NCI-H460 (cell line): Measurements from ENCODE around the gene GH2. TPM values are rescaled to one million over a fixed set of nuclear protein-coding genes. Genes with fewer than 3 reads are reported as not detected.
"Not testable (repeated sequence)": the region's sequence is repeated elsewhere in the genome, so short reads cannot be mapped to it uniquely, and the experiment has no call there.

Source experiments
- DNase-seq: peaks from one replicate; pipeline ENCODE4 v3.0.0-alpha.2; 2016; ENCODE audit warnings: low read depth; ENCODE audit errors: extremely low read depth
- total RNA-seq: library from RNA; depleted of rRNA; stranded (reverse); fragments of >200 nt; shearing (Covaris generic); gene quantifications from 2 replicates; pipeline ENCODE4 v1.2.3, GENCODE V29; 2014

The GH2 gene
- total RNA-seq, 1 experiment from 2014 or later: not detected

DNA sequence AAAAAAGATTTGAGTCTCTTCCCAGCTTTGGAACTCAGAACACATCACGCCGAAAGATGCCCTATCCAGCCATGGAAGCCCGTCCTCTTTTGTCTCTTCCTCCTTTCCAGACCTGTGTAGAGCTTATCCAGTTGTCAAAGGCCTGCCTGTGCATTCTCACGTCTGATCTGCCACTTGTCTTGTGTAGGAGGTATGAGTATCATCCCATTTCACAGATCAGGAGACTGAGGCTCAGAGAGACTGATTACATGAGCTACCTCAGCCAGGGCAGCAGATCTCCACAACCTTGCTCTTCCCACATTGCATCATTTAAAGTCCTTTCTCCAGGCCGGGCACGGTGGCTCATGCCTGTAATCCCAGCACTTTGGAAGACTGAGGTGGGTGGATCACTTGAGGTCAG, 7.1 kb downstream of the GH2 start:
- not testable (repeated sequence) for DNase-seq

DNA sequence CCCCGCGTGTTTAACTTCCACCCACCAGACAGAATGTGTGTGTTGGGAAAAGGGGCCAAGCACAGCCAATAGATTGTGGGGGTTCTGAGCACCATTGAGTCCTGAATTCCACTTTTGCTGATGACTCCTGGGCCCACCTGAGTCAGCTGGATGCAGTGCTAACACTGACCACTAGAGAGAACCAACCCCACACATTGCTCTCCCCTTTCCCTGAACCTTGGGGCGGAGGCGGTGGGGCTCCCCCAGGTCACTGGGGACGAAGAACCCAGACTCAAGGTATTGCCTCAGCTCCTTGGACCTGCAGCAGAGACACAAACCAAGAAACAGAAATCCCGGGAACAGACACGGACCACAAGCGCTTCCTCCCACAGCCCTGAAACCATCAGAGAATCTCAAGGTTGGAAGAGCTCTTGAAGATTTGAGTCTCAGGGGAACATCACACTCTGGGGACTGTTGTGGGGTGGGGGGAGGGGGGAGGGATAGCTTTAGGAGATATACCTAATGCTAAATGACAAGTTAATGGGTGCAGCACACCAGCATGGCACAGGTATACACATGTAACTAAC, 7.6 kb downstream of the GH2 start:
- not testable (repeated sequence) for DNase-seq

DNA sequence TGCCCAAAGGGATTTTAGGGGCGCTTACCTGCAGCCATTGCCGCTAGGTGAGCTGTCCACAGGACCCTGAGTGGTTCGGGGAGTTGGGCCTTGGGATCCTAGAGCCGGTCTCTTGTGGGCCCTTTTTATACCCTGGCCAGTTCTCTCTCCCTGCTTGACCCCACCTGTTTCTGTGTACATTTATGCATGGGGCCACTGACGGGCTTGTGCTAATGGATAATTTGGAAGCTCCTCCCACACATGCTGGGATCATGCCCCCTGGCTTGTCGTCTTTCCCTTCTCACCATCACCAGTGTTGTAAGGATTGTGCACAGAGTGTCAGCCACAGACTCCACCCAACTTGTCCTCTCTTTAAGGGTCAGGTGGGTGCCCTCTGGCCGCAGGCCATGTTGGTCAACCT, 8.2 kb downstream of the GH2 start, which contains the start of gene CSH2:
Gene CSH2, minus strand, starts transcription at position 101 of the 400 bp plus-strand sequence. Its CDS starts 63 bp downstream, at position 38.
- DNase-seq: not testable (repeated sequence)

DNA sequence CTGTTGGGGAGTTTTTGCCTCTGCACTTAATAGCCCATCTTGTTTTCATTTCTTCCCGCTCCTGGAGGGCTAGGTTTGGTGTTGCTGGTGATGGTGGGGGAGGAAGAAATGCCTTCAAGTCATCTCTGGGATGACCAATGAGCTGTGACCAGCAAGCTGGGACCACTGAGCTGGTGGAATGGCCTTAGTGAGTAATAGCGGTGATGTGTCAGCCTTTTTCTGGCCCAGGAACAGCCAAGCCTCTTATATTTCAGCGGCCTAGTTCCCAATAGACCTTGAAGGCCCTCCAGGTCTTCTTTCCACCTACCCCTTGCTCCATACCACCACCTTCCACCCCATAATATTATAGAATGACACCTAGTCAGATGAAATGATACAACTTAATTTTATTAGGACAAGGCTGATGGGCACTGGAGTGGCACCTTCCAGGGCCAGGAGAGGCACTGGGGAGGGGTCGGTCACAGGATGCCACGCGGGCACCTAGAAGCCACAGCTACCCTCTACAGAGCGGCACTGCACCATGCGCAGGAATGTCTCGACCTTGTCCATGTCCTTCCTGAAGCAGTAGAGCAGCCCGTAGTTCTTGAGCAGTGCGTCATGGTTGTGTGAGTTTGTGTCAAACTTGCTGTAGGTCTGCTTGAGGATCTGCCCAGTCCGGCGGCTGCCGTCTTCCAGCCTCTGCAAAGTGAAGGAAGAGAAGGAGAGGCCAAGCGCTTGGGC, 9.9 kb downstream of the GH2 start:
- DNase-seq: not testable (repeated sequence)

DNA sequence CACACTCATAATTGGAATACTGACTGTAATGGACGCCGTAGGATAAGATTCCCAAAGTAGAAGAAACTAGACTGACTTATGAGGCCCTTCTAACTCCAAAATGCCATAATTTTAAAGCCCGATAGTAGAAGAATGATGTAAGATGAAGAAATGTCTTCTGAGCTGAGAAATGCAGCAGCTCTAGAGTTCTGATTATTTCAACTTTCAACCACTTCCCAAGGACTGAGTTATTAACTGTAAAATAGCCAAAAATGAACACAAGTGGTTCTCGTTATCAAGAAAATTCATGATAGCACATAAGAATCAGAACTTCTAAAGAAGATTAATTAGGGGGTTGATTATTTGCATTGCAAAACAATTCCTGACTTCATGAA, 11.5 kb downstream of the GH2 start:
- not testable (repeated sequence) for DNase-seq

DNA sequence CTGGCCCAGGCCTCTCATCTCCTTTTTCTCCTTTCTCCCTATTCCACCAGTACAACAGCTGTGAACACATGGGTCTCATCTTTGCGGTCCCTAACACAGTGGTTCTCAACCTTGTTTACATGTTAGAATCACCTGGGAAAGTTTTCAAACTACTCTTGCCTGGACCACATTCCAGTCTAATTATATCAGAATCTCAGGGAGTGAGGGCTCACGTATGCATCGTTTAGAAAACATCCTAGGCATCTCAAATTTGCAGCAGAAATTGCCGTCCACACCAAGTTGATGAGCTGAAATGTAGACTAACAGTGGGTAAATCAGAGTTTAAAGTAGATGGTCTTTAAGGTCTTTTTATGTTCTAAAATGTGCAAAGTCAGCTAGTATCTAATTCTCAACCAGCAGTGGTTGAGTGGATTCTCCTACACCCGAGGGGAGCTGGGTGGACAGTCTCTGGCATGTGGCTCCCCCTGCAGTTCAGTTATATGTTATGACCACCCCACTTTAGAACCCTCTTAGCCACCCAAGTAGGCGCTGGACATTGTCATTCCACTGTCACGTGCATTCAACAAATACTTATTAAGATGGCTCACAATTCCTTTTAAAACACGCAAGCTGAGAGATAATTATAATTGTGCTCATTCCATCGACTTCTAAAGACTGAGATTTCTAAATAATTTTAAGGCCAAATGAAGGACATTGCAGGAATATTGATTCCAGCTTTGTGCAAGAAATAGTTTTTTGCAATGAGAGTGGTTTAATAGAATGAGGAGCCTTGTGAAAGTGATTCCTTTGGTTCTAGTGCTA, 12.1 kb downstream of the GH2 start:
- DNase-seq: not testable (repeated sequence)

DNA sequence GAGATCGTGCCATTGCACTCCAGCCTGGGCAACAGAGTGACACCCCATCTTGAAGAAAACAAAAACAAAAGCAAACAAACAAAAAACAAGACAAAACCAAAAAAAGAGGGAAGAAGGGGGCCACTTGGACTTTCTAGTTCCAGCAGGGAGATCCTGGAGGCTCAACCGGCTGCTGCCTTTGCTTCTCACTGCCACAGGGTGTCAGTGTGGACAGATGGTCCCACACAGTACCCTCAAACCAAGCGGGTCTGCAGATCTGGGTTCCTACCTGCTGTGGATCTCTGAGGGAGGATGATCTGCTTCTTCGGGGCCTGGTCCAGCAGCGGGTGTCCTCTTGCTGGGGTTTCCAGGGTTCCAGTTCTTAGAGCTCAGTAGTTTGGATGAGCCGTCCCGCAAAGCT, 15.1 kb downstream of the GH2 start:
- DNase-seq: not testable (repeated sequence)

DNA sequence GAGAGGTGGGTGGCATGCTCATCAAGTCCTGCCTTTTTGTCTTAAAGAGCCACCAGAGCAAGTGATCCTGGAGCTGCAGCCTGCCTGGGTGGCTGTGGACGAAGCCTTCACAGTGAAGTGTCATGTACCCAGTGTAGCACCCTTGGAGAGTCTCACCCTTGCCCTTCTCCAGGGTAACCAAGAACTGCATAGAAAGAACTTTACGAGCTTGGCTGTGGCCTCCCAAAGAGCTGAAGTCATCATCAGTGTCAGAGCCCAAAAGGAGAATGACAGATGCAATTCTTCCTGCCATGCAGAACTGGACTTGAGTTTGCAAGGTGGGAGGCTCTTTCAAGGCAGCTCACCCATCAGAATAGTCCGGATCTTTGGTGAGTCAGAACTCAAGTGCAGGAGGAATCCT, 22.5 kb downstream of the GH2 start:
- no peak for DNase-seq

DNA sequence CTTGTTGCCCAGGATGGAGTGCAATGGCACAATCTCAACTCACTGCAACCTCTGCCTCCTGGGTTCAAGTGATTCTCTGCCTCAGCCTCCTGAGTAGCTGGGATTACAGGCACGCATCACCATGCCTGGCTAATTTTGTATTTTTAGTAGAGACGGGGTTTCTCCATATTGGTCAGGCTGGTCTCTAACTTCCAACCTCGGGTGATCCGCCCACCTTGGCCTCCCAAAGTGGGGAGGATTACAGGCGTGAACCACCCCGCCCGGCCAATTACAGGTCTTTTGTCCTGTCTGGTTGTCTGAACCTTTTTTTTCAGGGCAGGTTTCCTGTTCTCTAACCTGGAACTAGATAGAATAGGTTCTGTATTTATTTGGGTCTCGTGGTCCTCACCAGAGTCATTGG, 25.3 kb downstream of the GH2 start:
- not testable (repeated sequence) for DNase-seq

DNA sequence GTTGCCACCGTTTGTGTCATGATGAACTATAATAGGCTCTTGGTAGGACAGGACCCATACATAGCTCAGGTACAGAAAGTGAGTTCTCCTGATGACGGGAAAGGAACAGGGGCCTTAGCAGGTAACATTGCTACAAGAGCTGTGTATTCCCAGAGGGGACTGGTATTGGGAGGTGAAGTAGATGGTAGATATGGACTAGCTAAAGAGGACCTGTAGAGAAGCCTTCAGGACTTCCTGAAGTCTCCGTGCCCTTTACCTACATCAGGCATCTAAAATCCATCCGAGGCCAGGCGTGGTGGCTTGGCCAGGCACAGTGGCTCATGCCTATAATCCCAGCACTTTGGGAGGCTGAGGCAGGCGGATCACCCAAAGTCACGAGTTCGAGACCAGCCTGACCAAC, 26.6 kb downstream of the GH2 start:
- DNase-seq: no peak

DNA sequence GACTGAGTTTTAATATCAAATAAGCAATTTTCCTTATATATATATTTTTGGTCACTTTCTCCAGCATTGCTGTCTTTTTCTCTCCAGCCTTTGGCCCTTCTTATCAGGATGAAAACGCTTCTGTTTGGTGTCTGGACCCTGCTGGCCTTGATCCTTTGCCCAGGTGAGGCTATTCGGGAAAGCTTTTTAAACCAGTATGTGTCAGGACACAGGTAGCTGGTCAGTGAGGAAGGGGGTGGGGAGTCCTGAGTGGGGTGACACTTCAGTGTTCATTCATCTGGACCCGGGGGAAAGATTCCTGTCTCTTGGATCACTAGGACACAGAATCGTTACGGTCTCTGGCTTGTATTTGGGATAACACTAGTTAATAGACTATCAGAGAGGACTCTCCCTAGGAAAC, 27.0 kb downstream of the GH2 start:
- DNase-seq: no peak

DNA sequence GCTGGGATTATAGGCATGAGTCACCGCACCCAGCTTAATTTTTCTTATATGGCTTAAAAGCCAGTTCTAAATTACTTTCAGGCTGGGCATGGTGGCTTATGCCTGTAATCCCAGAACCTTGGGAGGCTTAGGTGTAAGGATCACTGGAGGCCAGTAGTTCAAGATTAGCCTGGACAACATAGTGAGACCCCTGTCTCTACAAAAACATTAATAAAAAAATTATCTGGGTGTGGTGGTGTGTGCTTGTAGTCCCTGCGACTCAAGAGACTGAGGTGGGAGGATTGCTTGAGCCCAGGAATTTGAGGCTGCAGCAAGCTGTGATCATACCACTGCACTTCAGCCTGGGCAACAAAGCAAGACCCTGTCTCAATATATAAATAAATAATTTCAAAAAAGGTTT, 28.5 kb downstream of the GH2 start:
- DNase-seq: no peak

DNA sequence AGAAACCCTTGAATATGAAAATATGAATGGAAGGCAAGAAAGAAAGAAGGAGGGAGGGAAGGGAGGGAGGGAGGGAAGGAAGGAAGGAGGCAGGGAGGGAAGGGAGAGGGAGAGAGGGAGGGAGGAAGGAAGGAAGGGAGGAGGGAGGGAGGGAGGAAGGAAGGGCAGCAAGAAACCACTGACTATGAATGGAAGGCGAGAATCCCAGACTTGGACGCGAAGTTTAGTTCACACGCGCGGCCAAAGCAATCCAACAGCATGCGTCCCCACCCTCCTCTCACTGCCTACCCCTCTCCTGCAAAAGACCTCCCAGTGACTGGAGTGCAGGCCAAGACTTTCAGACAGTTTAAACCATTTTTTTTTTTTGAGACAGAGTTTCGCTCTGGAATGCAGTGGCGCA, 31.3 kb downstream of the GH2 start:
- no peak for DNase-seq

DNA sequence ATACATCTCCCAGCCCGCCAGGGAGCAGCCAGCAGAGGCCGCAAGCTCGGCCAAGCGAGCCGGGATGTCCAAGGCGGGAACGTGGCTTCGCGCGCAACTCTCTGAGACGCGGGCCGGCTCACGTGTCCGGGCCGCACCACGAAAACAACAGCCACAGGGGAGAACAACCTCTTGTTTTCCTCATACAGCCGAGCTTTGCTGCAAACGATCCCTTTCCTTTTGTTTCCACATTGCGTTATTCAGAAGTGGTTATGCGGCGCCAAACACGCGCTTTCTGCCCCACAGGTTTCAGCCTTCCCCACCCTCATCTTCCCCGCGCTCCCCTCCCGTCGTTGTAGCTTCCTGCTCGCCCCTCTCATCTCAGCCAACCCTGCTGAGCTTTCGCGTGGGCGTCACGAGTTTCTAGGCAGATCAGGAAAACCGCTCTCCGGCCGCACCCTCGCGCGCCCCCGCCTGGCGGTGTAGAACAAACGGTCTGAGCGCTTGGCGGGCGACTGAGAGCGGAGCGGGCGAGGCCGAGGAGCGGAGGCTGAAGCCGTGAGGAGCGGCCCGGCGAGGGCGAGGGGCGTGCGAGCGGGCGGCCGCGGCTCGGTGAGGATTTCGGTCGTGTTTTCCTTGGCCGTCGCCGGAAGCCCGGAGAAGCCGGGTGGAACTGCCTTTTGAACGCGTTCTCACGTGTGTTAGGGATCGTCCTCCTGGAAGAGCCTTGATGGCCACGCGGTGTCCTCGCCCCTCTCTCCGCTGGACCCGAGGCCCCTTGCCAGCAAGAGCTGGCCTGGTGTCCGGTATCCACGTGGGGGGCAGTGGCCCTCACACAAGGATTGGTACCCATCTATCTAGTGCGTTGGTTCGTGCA, 32.7 kb downstream of the GH2 start:
- DNase-seq: peak; percentile 91

DNA sequence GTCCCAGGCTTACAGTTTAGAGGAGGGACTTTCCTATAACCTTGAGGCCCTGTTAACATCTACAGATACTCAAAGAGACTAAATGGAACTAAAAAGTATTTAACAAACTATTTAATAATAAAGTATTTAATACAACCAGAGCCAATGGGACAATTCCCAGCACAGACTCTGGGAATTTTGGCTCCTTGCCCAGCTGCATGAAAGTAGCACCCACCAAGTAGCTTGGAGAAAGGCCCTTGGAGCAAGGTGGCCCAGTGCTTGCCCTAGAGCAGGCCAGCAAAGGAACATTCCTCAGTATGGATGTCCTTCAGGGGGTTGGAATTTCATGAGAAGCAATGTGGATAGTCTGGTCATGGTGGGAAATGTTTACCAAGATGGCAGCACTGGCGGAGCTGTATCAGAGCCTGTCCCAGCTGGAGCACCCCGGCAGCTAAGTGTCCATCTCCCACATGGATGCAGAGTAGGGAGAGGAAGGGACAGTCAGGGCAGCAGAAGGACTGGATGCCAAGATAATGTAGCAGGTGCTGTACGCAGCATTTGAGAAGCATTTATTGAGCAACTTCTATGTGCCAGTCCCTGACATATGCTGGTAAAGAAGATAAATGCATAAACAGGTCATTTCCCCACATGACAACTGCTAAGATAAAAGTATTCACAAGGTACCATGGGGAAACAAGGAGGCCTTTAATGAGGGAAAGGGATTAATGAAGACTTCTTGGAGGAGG, 34.1 kb downstream of the GH2 start:
- DNase-seq: no peak

DNA sequence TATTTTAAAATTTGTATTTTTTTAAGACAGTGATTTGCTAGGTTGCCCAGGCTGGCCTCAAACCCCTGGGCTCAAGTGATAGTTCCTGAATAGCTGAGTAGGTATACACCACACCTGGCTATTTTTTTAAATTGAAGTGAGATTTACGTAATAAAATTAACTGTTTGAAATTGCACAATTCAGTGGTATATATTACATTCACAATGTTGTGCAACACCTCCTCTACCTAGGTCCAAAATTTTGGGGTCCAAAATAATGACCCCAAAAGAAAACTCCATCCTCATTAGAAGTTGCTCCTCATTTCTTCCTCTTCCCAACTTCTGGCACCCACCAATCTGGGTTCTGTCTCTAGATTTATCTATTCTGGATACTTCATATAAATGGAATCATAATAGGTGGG, 36.2 kb downstream of the GH2 start:
- DNase-seq: no peak

DNA sequence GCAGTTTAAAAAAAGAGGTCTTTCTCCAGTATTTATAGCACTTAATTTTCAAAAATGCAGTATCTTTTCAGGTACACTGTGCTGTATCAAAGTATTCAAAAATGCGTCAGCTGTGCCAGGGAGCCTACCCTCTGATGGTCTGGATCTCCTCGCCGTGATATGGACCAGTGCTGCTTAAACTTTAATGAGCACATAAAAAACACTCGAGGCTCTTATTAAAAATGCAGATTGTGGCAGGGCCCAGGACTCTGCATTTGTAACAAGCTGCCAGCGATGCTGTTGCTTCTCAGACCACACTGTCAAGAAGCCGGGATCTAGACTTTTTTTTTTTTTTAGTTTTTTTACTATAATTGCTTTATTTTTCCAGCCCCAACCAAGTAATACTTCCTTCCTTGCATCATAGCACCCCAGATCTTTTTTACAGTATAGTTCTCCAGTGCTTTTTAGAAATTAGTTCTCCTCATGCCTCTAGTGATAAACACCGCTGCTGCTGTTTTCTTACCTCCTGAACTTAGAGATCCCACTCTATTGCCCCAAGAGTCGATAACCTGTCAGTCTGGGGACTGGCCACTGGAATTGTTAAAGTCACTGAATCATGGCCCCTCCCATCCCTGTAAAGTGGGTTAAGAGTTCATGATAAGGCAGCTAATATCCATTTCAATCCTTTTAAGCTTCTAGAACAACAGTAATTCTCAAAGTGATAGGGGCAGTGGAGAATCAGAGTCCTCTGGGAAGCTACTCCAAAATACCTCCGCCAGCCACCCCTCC, 37.6 kb downstream of the GH2 start:
- DNase-seq: no peak

DNA sequence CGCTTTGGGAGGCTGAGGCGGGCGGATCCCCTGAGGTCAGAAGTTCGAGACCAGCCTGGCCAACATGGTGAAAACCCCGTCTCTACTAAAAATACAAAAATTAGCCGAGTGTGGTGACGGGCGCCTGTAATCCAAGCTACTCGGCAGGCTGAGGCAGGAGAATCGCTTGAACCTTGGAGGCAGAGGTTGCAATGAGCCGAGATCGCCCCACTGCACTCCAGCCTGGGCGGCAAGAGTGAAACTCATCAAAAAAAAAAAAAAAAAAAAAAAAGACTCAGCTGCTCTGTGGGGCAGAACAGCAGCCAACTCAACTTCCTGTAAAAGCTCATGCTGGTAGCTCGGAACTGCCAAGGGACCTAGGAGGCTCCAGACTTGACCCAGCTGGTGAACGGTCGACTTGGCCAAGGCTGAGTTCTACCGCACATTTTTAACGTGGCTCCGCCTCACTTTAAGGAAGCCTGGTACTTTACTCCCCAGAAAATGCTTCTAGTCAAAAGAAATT, 38.3 kb downstream of the GH2 start:
- DNase-seq: not testable (repeated sequence)
